Liver (tissue), 9 donors: ENCODE measurements around the gene CDH23. TPM values are rescaled to one million over a fixed set of nuclear protein-coding genes. Genes with fewer than 3 reads are reported as not detected.

Source experiments
- DNase-seq: peaks from one replicate; pipeline ENCODE4 v3.0.0-alpha.2; 2017; ENCODE audit warnings: low spot score
- H3K27ac ChIP-seq, 2 donors: one replicate each; pipeline ENCODE4 v1.7.0; 2013; ENCODE audit warnings: inconsistent platforms in 2 of 2, low read length in 2 of 2, control low read depth in 1 of 2, low read depth in 1 of 2, mild to moderate bottlenecking in 1 of 2
- H3K27me3 ChIP-seq, 4 donors: one replicate each; pipeline versions ENCODE4 v1.6.1 to v1.7.0; 2013; ENCODE audit warnings: low read length in 3 of 4, inconsistent platforms in 1 of 4, mild to moderate bottlenecking in 1 of 4, moderate library complexity in 1 of 4; ENCODE audit not compliant: control insufficient read depth in 4 of 4, insufficient read depth in 4 of 4
- H3K36me3 ChIP-seq, 4 donors: one replicate each; pipeline versions ENCODE4 v1.6.1 to v1.7.0; 2013; ENCODE audit warnings: low read length in 3 of 4, mild to moderate bottlenecking in 3 of 4, low read depth in 1 of 4, moderate library complexity in 1 of 4; ENCODE audit not compliant: control insufficient read depth in 4 of 4, insufficient read depth in 3 of 4
- H3K4me1 ChIP-seq, 4 donors: one replicate each; pipeline versions ENCODE4 v1.6.1 to v1.7.0; 2013; ENCODE audit warnings: low read length in 3 of 4, mild to moderate bottlenecking in 3 of 4, moderate library complexity in 1 of 4; ENCODE audit not compliant: control insufficient read depth in 4 of 4, insufficient read depth in 4 of 4
- H3K4me3 ChIP-seq, 3 donors: one replicate each; pipeline versions ENCODE4 v1.6.1 to v1.7.0; 2013; ENCODE audit warnings: low read length in 3 of 3, control low read depth in 1 of 3, low read depth in 1 of 3, mild to moderate bottlenecking in 1 of 3
- H3K9ac ChIP-seq, 2 donors: one replicate each; pipeline ENCODE4 v1.7.0; 2013; ENCODE audit warnings: low read length in 2 of 2, mild to moderate bottlenecking in 2 of 2, moderate library complexity in 2 of 2, control low read depth in 1 of 2, low read depth in 1 of 2
- H3K9me3 ChIP-seq, 4 donors: one replicate each; pipeline versions ENCODE4 v1.6.1 to v1.7.0; 2013; ENCODE audit warnings: low read length in 3 of 4; ENCODE audit not compliant: control insufficient read depth in 4 of 4
- ATF3 ChIP-seq: IDR thresholded peaks from 2 replicates; pipeline ENCODE4 v1.6.1; 2016; ENCODE audit warnings: antibody characterized with exemption
- FOXA1 ChIP-seq: IDR thresholded peaks from 2 replicates; pipeline ENCODE4 v1.6.1; 2016; ENCODE audit warnings: antibody characterized with exemption
- GABPA ChIP-seq, 2 donors: IDR thresholded peaks in 1 of 2; conservative IDR thresholded peaks in 1 of 2; 2 replicates each; pipeline ENCODE4 v1.6.1; 2016; ENCODE audit warnings: antibody characterized with exemption in 2 of 2, mild to moderate bottlenecking in 1 of 2, moderate library complexity in 1 of 2
- NR2F2 ChIP-seq: IDR thresholded peaks from 2 replicates; pipeline ENCODE4 v1.6.1; 2016; ENCODE audit warnings: antibody characterized with exemption
- RAD21 ChIP-seq, 2 donors: IDR thresholded peaks; 2 replicates each; pipeline ENCODE4 v1.6.1; 2016; ENCODE audit warnings: antibody characterized with exemption in 2 of 2, mild to moderate bottlenecking in 2 of 2
- REST ChIP-seq: IDR thresholded peaks from 2 replicates; pipeline ENCODE4 v1.6.1; 2016; ENCODE audit warnings: antibody characterized with exemption, mild to moderate bottlenecking
- WGBS: extraction: QIAGEN DNeasy Blood & Tissue Kit; methylation state at CpG from one replicate; pipeline ENCODE4 v1.1.7; 2013; 5-methylcytosine and 5-hydroxymethylcytosine counted together
- polyA plus RNA-seq, 2 donors: library from polyadenylated mRNA; stranded (reverse) in 1 of 2; unstranded in 1 of 2; fragments of 200-250 nt in 1 of 2; fragments of >200 nt in 1 of 2; fragmentation: Nextera tagmentation in 1 of 2; extraction: Ambion mirVana in 1 of 2; gene quantifications; one replicate each; pipeline versions ENCODE4 v1.2.1 to v1.2.3, GENCODE V29; 2013 to 2015
- total RNA-seq, 2 donors: library from RNA; depleted of rRNA; stranded (reverse); fragments of >200 nt; gene quantifications; one replicate each; pipeline ENCODE4 v1.2.3, GENCODE V29; 2014
- TF ChIP-seq, protein P1 (sequence below): fragments of 150-350 bp; IDR thresholded peaks from 2 replicates; pipeline ENCODE4 v1.5.1; 2017; ENCODE audit warnings: improper control_type of control experiment, low read depth, low read length; ENCODE audit not compliant: missing input control
- TF ChIP-seq, protein P2 (sequence below): IDR thresholded peaks from 2 replicates; pipeline ENCODE4 v1.6.1; 2016; ENCODE audit warnings: antibody characterized with exemption
- donor health status: healthy.
- donor health status: healthy.
- donor health status: healthy.
- donor health status: healthy.
- donor health status: healthy.

CDH23 gene
- total and polyA plus RNA-seq, 4 donors: 1.5 to 4.7 (median 3.4) TPM

DNA sequence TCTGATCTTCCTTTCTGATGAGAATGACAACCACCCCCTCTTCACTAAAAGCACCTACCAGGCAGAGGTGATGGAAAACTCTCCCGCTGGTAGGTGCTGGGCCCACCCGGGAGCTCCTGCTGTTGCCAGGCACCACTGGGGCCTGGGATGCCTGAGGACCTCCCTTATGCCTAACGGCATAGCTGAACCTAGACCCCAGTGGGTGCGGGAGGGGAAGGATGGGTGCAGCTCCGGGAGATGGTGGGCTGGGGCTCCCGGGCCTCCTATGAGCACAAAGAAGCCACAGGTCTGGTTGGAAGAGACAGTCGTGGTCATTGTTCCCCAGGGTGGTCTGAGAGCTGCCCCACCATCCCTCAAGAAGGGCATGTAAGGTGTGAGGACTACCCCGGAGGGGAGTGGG lies 392.2 kb downstream of the CDH23 start:
- Histone ChIP-seq H3K9me3 (no peaks in the 10 kb centered on the region), H3K27me3 (no peaks in the 10 kb centered on the region), H3K27ac (no peak overlapping the region), H3K36me3 (no peaks in the 10 kb centered on the region), H3K4me3 (no peak overlapping the region), H3K9ac (no peak overlapping the region), H3K4me1 (no peaks in the 10 kb centered on the region)
- TF ChIP-seq GABPA (IDR thresholded peaks at IDR 0.05 in 1 of 2, conservative IDR thresholded peaks at IDR 0.05 in 1 of 2) (no peak), RAD21 (IDR thresholded peaks at IDR 0.05) (no peak), REST (no peak), ATF3 (no peak), NR2F2 (no peak), FOXA1 (no peak)
- TF ChIP-seq, protein P1, sequence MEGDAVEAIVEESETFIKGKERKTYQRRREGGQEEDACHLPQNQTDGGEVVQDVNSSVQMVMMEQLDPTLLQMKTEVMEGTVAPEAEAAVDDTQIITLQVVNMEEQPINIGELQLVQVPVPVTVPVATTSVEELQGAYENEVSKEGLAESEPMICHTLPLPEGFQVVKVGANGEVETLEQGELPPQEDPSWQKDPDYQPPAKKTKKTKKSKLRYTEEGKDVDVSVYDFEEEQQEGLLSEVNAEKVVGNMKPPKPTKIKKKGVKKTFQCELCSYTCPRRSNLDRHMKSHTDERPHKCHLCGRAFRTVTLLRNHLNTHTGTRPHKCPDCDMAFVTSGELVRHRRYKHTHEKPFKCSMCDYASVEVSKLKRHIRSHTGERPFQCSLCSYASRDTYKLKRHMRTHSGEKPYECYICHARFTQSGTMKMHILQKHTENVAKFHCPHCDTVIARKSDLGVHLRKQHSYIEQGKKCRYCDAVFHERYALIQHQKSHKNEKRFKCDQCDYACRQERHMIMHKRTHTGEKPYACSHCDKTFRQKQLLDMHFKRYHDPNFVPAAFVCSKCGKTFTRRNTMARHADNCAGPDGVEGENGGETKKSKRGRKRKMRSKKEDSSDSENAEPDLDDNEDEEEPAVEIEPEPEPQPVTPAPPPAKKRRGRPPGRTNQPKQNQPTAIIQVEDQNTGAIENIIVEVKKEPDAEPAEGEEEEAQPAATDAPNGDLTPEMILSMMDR: no peak
- TF ChIP-seq, protein P2, sequence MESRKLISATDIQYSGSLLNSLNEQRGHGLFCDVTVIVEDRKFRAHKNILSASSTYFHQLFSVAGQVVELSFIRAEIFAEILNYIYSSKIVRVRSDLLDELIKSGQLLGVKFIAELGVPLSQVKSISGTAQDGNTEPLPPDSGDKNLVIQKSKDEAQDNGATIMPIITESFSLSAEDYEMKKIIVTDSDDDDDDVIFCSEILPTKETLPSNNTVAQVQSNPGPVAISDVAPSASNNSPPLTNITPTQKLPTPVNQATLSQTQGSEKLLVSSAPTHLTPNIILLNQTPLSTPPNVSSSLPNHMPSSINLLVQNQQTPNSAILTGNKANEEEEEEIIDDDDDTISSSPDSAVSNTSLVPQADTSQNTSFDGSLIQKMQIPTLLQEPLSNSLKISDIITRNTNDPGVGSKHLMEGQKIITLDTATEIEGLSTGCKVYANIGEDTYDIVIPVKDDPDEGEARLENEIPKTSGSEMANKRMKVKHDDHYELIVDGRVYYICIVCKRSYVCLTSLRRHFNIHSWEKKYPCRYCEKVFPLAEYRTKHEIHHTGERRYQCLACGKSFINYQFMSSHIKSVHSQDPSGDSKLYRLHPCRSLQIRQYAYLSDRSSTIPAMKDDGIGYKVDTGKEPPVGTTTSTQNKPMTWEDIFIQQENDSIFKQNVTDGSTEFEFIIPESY: no peak
- WGBS: 89% methylated on average over 8 of the region's 8 CpGs
- no peak for DNase-seq

- H3K4me3 ChIP-seq: no peak overlapping the region
- 85% methylated on average over 10 of the region's 10 CpGs for WGBS
- no peaks in the 10 kb centered on the region for H3K36me3 ChIP-seq
- H3K27ac ChIP-seq: no peak overlapping the region
- no peaks in the 10 kb centered on the region for H3K9me3 ChIP-seq
- H3K4me1 ChIP-seq: no peaks in the 10 kb centered on the region
- H3K27me3 ChIP-seq: no peaks in the 10 kb centered on the region
- H3K9ac ChIP-seq: no peak overlapping the region
- TF ChIP-seq ATF3: no peak
- no peak for DNase-seq
Measured at GRCh38 chr10:71789871-71790270, 393.2 kb downstream of the CDH23 start.
